Stimulated activated CD4-positive, alpha-beta T cell treated with anti-CD3 and anti-CD28 coated beads, Interleukin-2, amount 100 ng/mL, for 48 hours (primary cell): ENCODE data around the gene CACNA2D1.

ENCODE experiments used
- DNase-seq, 2 donors: peaks; one replicate each; pipeline ENCODE4 v3.0.0-alpha.2; 2020

Gene CACNA2D1

GRCh38 chr7:82331234-82331633 lies 112.3 kb downstream of the CACNA2D1 start:
- DNase-seq, result no peak

GRCh38 chr7:82330706-82331215 lies 112.8 kb downstream of the CACNA2D1 start:
- no peak for DNase-seq

GRCh38 chr7:82327898-82328297 lies 115.7 kb downstream of the CACNA2D1 start:
- no peak for DNase-seq

- DNase-seq, result no peak
These were observed 118.2 kb downstream of the CACNA2D1 start for GRCh38 chr7:82325416-82325815.

- DNase-seq, result no peak
These were observed 119.8 kb downstream of the CACNA2D1 start for GRCh38 chr7:82323806-82324205.

GRCh38 chr7:82319674-82320118 lies 123.9 kb downstream of the CACNA2D1 start:
- no peak for DNase-seq

GRCh38 chr7:82318786-82319185 lies 124.8 kb downstream of the CACNA2D1 start:
- DNase-seq, result no peak

- DNase-seq, result no peak
These were observed 125.8 kb downstream of the CACNA2D1 start for GRCh38 chr7:82317760-82318159.

GRCh38 chr7:82317257-82317721 lies 126.3 kb downstream of the CACNA2D1 start:
- no peak for DNase-seq

- no peak for DNase-seq
These were observed 130.3 kb downstream of the CACNA2D1 start for GRCh38 chr7:82313269-82313668.

- DNase-seq, result no peak
These were observed 130.9 kb downstream of the CACNA2D1 start for GRCh38 chr7:82312646-82313045.

GRCh38 chr7:82305347-82306005 lies 138.1 kb downstream of the CACNA2D1 start:
- no peak for DNase-seq

- DNase-seq, result no peak
These were observed 148.7 kb downstream of the CACNA2D1 start for GRCh38 chr7:82294865-82295264.

GRCh38 chr7:82294382-82294784 lies 149.2 kb downstream of the CACNA2D1 start:
- DNase-seq, result no peak

GRCh38 chr7:82293467-82293866 lies 150.1 kb downstream of the CACNA2D1 start:
- DNase-seq, result no peak

GRCh38 chr7:82291931-82292330 lies 151.6 kb downstream of the CACNA2D1 start:
- no peak for DNase-seq

GRCh38 chr7:82289889-82290288 lies 153.7 kb downstream of the CACNA2D1 start:
- no peak for DNase-seq

- DNase-seq, result no peak
These were observed 154.4 kb downstream of the CACNA2D1 start for GRCh38 chr7:82289152-82289535.

- no peak for DNase-seq
These were observed 156.8 kb downstream of the CACNA2D1 start for GRCh38 chr7:82286798-82287140.

- DNase-seq, result no peak
These were observed 157.3 kb downstream of the CACNA2D1 start for GRCh38 chr7:82286096-82286797.

GRCh38 chr7:82284936-82285519 lies 158.5 kb downstream of the CACNA2D1 start:
- no peak for DNase-seq

- DNase-seq, result no peak
These were observed 168.2 kb downstream of the CACNA2D1 start for GRCh38 chr7:82275342-82275741.

GRCh38 chr7:82274681-82275080 lies 168.9 kb downstream of the CACNA2D1 start:
- DNase-seq, result no peak

- DNase-seq, result no peak
These were observed 169.7 kb downstream of the CACNA2D1 start for GRCh38 chr7:82273886-82274285.
